Calu3 (cell line): Measurements from ENCODE around the gene KIF18B. TPM values are rescaled to one million over a fixed set of nuclear protein-coding genes. Genes with fewer than 3 reads are reported as not detected.

Source experiments
- BruUV-seq: library from RNA; stranded (reverse); fragments of 400-500 nt; replicated peaks from 2 replicates; lab custom pipeline; 2021; lab: Mats Ljungman, UMichigan
- CTCF ChIA-PET: fragments of 300-600 bp; sonication (Branson Sonifier 250); formaldehyde crosslinking; loops from one replicate; lab custom pipeline; 2022; ENCODE audit warnings: antibody characterized with exemption; lab: Charles Lee
- DNase-seq: peaks from one replicate; pipeline ENCODE4 v3.0.0; 2022
- H3K27ac Mint-ChIP-seq: one replicate; pipeline ENCODE4 v1.8.0; 2022; ENCODE audit warnings: mixed read lengths; ENCODE audit not compliant: unreplicated experiment
- H3K27me3 Mint-ChIP-seq: one replicate; pipeline ENCODE4 v1.8.0; 2022; ENCODE audit warnings: mixed read lengths; ENCODE audit not compliant: unreplicated experiment
- H3K36me3 Mint-ChIP-seq: one replicate; pipeline ENCODE4 v1.8.0; 2022; ENCODE audit warnings: mild to moderate bottlenecking, moderate library complexity, mixed read lengths; ENCODE audit not compliant: insufficient read depth, unreplicated experiment
- H3K4me1 Mint-ChIP-seq: one replicate; pipeline ENCODE4 v1.8.0; 2022; ENCODE audit warnings: mild to moderate bottlenecking, low read depth, mixed read lengths; ENCODE audit not compliant: unreplicated experiment
- H3K4me3 Mint-ChIP-seq: one replicate; pipeline ENCODE4 v1.8.0; 2022; ENCODE audit warnings: mild to moderate bottlenecking, low read depth, moderate library complexity, mixed read lengths; ENCODE audit not compliant: unreplicated experiment
- H3K9me3 Mint-ChIP-seq: one replicate; pipeline ENCODE4 v1.8.0; 2022; ENCODE audit warnings: low read depth, mixed read lengths; ENCODE audit not compliant: unreplicated experiment
- CTCF ChIP-seq: fragments of 200-600 bp; IDR thresholded peaks from one replicate; pipeline ENCODE4 v1.8.0; 2022; ENCODE audit warnings: antibody characterized with exemption; ENCODE audit not compliant: unreplicated experiment
- intact Hi-C: fragments of 100-400 bp; cut with micrococcal nuclease; formaldehyde crosslinking; loops from one replicate; pipeline ENCODE4 v1.10.0; 2022; ENCODE audit not compliant: unreplicated experiment
- total RNA-seq: library from RNA; stranded (reverse); gene quantifications from 2 replicates; pipeline ENCODE4 v1.2.3, GENCODE V29; 2022

The KIF18B gene
- total RNA-seq, 1 experiment from 2014 or later: 84.6 TPM

GRCh38 chr17:44913676-44914075, 33.9 kb downstream of the KIF18B start:
- Mint-ChIP-seq H3K4me1 (peaks cover 33% of the 10 kb centered on the region), H3K27me3 (peaks cover 39% of the 10 kb centered on the region), H3K4me3 (no peak overlapping the region), H3K27ac (no peak overlapping the region), H3K36me3 (no peaks in the 10 kb centered on the region), H3K9me3 (no peaks in the 10 kb centered on the region)
- no TSS peak for BruUV-seq
- CTCF ChIA-PET: interaction anchor here (1.3 kb wide), 1 partner anchor 106 kb away, joined by 4 read pairs; no protein-coding TSS in a partner anchor
- DNase-seq: no peak
- intact Hi-C loops: loop anchor here (10.0 kb wide), 1 partner anchor 221 kb away; the partner anchor contains the start of genes ACBD4 and PLCD3
- TF ChIP-seq CTCF: no peak

GRCh38 chr17:44912763-44913544, 34.6 kb downstream of the KIF18B start:
- no peak overlapping the region for H3K27ac Mint-ChIP-seq
- H3K4me1 Mint-ChIP-seq: peaks cover 33% of the 10 kb centered on the region
- H3K36me3 Mint-ChIP-seq: no peaks in the 10 kb centered on the region
- DNase-seq: no peak
- no peak for TF ChIP-seq CTCF
- H3K9me3 Mint-ChIP-seq: no peaks in the 10 kb centered on the region
- intact Hi-C loops: loop anchor here (10.0 kb wide), 1 partner anchor 222 kb away; the partner anchor contains the start of genes ACBD4 and PLCD3
- CTCF ChIA-PET: interaction anchor here (1.3 kb wide), 1 partner anchor 107 kb away, joined by 4 read pairs; no protein-coding TSS in a partner anchor
- H3K4me3 Mint-ChIP-seq: no peak overlapping the region
- H3K27me3 Mint-ChIP-seq: peaks cover 39% of the 10 kb centered on the region
- no TSS peak for BruUV-seq

GRCh38 chr17:44911133-44912001, 36.2 kb downstream of the KIF18B start:
- peak overlapping the region; percentile 54 for H3K4me3 Mint-ChIP-seq
- H3K4me1 Mint-ChIP-seq: peaks cover 22% of the 10 kb centered on the region
- no TSS peak for BruUV-seq
- TF ChIP-seq CTCF: peak; percentile 86
- H3K27ac Mint-ChIP-seq: no peak overlapping the region
- peak; percentile 86 for DNase-seq
- no peaks in the 10 kb centered on the region for H3K9me3 Mint-ChIP-seq
- CTCF ChIA-PET: interaction anchor here (0.6 to 2.2 kb wide), 16 partner anchors 9 to 224 kb away, joined by 3 to 17 read pairs (median 3); partner anchors contain the start of genes ACBD4, EFTUD2 and KIF18B
- H3K36me3 Mint-ChIP-seq: no peaks in the 10 kb centered on the region
- peaks cover 44% of the 10 kb centered on the region for H3K27me3 Mint-ChIP-seq
- intact Hi-C loops: loop anchor here (10.0 kb wide), 1 partner anchor 223 kb away; the partner anchor contains the start of genes ACBD4 and PLCD3
